Measurements from ENCODE around the gene AGTRAP. TPM values are rescaled to one million over a fixed set of nuclear protein-coding genes. Genes with fewer than 3 reads are reported as not detected.

Gene AGTRAP
- total RNA-seq, 3 donors from 2014 or later = 61.9 to 74.7 (median 66.4) TPM

DNA sequence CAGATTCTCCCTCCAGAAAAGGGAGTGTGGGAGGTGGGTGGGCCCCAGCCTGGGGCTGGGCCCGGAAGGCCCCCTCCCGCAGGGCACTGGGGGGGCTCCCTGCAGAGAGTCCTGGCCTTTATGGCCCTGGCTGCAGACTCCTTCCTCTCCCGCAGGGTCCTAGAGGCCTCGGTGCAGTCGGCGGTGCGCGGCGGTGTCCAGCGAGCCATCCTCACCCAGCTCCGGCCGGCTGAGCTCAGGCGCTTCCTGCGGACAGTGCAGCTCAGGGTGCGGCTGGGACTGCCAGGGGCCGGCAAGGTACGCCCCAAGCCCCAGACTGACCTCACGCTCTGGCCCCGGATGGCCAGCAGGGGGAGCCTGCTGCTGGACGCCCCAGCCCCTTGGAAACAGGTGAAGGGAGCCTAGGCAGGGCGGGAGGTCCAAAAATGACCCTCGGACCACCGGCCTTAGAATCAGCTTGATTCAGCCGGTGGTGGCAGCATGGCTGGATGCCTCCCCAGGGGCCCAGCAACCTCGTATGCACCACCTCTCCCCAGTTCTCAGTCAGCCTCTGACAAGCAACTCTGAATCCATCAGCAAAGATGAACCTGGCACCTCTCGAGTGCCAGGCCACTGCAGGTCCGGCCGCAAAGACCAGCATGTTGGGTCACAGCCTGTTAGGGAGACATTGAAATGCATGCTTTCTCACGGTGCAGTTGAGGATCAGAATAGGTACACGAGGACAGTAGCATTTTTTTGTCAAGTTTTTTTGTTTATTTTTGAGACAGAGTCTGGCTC is 49.2 kb downstream of the AGTRAP start:
- intact Hi-C loops (cut with DNase I; ENCODE audit: low total_unique reads) = no loop called here
- peak overlapping the region in 1 of 2 donors; percentile 54 for H3K27ac ChIP-seq

DNA sequence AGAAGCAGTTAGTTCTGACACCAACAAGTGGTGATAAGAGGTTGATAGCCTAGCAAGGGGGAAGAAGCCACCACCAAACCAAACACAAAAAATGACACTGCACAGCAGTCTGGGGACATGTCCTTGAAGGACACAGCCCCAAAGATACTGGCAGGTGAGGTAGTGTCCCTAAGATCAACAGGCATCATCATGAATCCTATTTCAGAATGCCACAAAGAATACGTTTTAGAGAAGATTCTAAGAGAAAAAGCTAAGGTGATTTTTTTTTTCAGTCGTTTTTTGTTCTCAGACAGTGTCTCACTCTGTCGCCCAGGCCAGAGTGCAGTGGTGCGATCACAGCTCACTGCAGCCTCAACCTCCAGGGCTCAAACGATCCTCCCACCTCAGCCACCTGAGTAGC is 50.2 kb downstream of the AGTRAP start:
- Histone ChIP-seq H3K27me3 (no peaks in the 10 kb centered on the region), H3K36me3 (no peaks in the 10 kb centered on the region), H3K4me3 (no peak overlapping the region), H3K4me1 (peaks cover 0 to 18% of the 10 kb centered on the region in 2 donors), H3K9me3 (no peaks in the 10 kb centered on the region), H3K27ac (peak overlapping the region in 1 of 2 donors; percentile 15)
- no peak for DNase-seq (ENCODE audit: low spot score in 2 of 2)
- intact Hi-C loops (cut with DNase I; ENCODE audit: low total_unique reads) = no loop called here
- TF ChIP-seq POLR2AphosphoS5 (IDR thresholded peaks at IDR 0.05) (no peak), POLR2A (IDR thresholded peaks at IDR 0.05) (no peak), CTCF (IDR thresholded peaks at IDR 0.05) (no peak)

More for the DNA sequence above, 49.2 kb downstream of the AGTRAP start:
- Histone ChIP-seq H3K4me1 (peaks cover 0 to 18% of the 10 kb centered on the region in 2 donors), H3K27me3 (no peaks in the 10 kb centered on the region), H3K4me3 (peak overlapping the region; percentile 23 to 62 (median 36)), H3K36me3 (no peaks in the 10 kb centered on the region), H3K9me3 (no peaks in the 10 kb centered on the region)
- TF ChIP-seq POLR2AphosphoS5 (IDR thresholded peaks at IDR 0.05) (peak in 1 of 3 donors; percentile 19), POLR2A (IDR thresholded peaks at IDR 0.05) (no peak), CTCF (IDR thresholded peaks at IDR 0.05) (peak; percentile 31 to 69 (median 60))
- no peak for DNase-seq (ENCODE audit: low spot score in 2 of 2)

DNA sequence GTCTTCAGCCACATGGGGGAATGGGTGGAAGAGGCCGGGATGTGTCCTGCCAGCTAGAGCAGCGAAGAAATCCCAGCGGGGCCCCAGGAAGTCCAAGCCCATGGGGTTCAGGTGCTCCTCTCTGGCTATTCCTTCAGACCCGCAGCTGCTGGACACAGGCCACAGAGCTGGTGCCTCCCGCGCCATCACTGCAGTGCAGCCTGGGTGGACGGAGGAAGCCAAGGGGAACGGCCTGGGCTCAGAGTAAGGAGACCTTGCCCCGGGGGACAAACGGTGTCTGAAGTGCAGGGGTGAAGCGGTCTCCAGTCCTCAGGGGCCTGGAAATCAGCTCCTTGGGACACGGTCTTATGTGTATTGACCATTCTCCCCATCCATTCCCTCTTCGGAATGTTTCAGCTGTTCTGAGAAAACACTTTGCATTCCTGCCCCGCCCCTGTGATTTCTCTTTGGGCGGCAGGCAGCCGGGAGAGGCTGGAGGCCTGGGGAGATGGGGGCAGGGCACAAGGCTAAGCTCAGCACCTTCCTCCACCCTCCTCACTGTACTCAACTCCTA is 51.4 kb downstream of the AGTRAP start:
- TF ChIP-seq POLR2AphosphoS5 (IDR thresholded peaks at IDR 0.05) = peak in 2 of 3 donors; percentile 27 to 28
- no peak for TF ChIP-seq POLR2A (IDR thresholded peaks at IDR 0.05)
- no peak for TF ChIP-seq CTCF (IDR thresholded peaks at IDR 0.05)
- Histone ChIP-seq H3K36me3 (no peaks in the 10 kb centered on the region), H3K27ac (peak overlapping the region; percentile 88 to 97), H3K4me1 (peaks cover 0 to 18% of the 10 kb centered on the region in 2 donors), H3K27me3 (no peaks in the 10 kb centered on the region), H3K9me3 (no peaks in the 10 kb centered on the region), H3K4me3 (peak overlapping the region in 1 of 3 donors; percentile 38)
- intact Hi-C loops (cut with DNase I; ENCODE audit: low total_unique reads) = no loop called here
- DNase-seq (ENCODE audit: low spot score in 2 of 2) = peak; percentile 41 to 72

DNA sequence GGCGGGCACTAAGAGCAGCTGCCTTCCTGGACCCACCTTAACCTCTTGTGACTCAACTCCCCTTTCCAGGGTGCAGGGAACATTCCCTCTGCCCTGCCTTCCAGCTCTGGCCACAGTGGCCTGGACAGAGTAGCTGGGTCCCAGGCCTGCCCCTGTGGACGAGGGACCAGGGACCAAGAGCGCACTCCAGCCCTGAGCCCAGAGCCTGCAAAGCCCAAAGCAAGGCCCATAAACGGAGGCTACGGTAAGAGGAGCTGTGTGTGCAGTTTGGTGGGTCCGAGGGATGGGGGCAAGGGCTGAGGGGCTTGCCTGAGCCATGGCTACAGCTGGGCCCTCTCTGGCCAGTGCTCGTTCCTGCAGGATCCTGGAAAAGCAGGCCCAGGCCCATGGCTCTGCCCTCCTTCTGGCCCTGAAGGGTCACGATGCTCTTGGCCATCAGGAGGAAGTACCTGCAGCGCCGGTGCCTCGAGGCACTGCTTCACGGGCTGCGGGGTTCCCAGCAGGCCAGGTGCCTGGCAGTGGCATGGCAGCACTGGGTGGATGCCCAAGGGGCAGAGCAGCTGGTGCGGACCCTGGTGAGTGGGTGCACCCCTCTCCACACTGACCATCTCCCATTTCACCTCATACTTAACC is 52.0 kb downstream of the AGTRAP start:
- peak overlapping the region; percentile 88 to 97 for H3K27ac ChIP-seq
- intact Hi-C loops (cut with DNase I; ENCODE audit: low total_unique reads) = no loop called here
- no peaks in the 10 kb centered on the region for H3K27me3 ChIP-seq
- no peaks in the 10 kb centered on the region for H3K36me3 ChIP-seq
- peaks cover 0 to 18% of the 10 kb centered on the region in 2 donors for H3K4me1 ChIP-seq
- peak overlapping the region in 1 of 3 donors; percentile 38 for H3K4me3 ChIP-seq
- TF ChIP-seq POLR2A (IDR thresholded peaks at IDR 0.05) = no peak
- no peak for TF ChIP-seq POLR2AphosphoS5 (IDR thresholded peaks at IDR 0.05)
- no peak for TF ChIP-seq CTCF (IDR thresholded peaks at IDR 0.05)
- no peak for DNase-seq (ENCODE audit: low spot score in 2 of 2)
- no peaks in the 10 kb centered on the region for H3K9me3 ChIP-seq

Measured in breast epithelium (tissue), 4 donors.